Sigmoid colon (tissue), 7 donors: ENCODE data around the gene LTB4R. TPM values are rescaled to one million over a fixed set of nuclear protein-coding genes. Genes with fewer than 3 reads are reported as not detected.

ENCODE experiments used
- DNase-seq: peaks from one replicate; pipeline ENCODE4 v3.0.0-alpha.2; 2019
- H3K27ac ChIP-seq, 4 donors: fragments of 200-600 bp; sonication (generic); one replicate each; pipeline ENCODE4 v1.5.1; 2016 to 2019; ENCODE audit warnings: mild to moderate bottlenecking in 1 of 4
- H3K27me3 ChIP-seq, 3 donors: fragments of 200-600 bp; sonication (generic); one replicate each; pipeline ENCODE4 v1.5.1; 2019; ENCODE audit warnings: mild to moderate bottlenecking in 1 of 3
- H3K36me3 ChIP-seq, 4 donors: fragments of 200-600 bp; sonication (generic); one replicate each; pipeline ENCODE4 v1.5.1; 2016 to 2019
- H3K4me1 ChIP-seq, 4 donors: fragments of 200-600 bp; sonication (generic); one replicate each; pipeline ENCODE4 v1.5.1; 2017 to 2019
- H3K4me3 ChIP-seq, 4 donors: fragments of 200-600 bp; sonication (generic); one replicate each; pipeline ENCODE4 v1.5.1; 2017 to 2019; ENCODE audit warnings: mild to moderate bottlenecking in 2 of 4, moderate library complexity in 1 of 4
- H3K9me3 ChIP-seq, 4 donors: fragments of 200-600 bp in 3 of 4; sonication (generic) in 3 of 4; one replicate each; pipeline versions ENCODE4 v1.5.1 to v1.6.1; 2013 to 2019
- CTCF ChIP-seq, 4 experiments: fragments of 450-650 bp in 3 of 4; fragments of 200-600 bp in 1 of 4; IDR thresholded peaks; one replicate each; pipeline ENCODE4 v1.5.1; 2016 to 2019; ENCODE audit warnings: antibody characterized with exemption in 4 of 4, mild to moderate bottlenecking in 3 of 4, moderate library complexity in 2 of 4
- EP300 ChIP-seq, 4 donors: sonication (generic); formaldehyde crosslinking; IDR thresholded peaks; one replicate each; pipeline ENCODE4 v1.6.1; 2017; ENCODE audit warnings: antibody characterized with exemption in 4 of 4
- POLR2A ChIP-seq, 2 donors: fragments of 450-650 bp; IDR thresholded peaks; one replicate each; pipeline ENCODE4 v1.6.1; 2016; ENCODE audit warnings: antibody characterized with exemption in 2 of 2, mild to moderate bottlenecking in 2 of 2, moderate library complexity in 2 of 2
- POLR2AphosphoS5 ChIP-seq, 4 donors: sonication (generic); formaldehyde crosslinking; IDR thresholded peaks; one replicate each; pipeline ENCODE4 v1.6.1; 2017; ENCODE audit warnings: antibody characterized with exemption in 4 of 4
- WGBS, 2 donors: extraction: QIAGEN DNeasy Blood & Tissue Kit; methylation state at CpG; one replicate each; pipeline ENCODE4 v1.1.7; 2013; 5-methylcytosine and 5-hydroxymethylcytosine counted together
- intact Hi-C: fragments of 100-400 bp; cut with DNase I; formaldehyde crosslinking; loops from one replicate; pipeline ENCODE4 v1.15.1; 2023
- polyA plus RNA-seq, 3 donors: library from polyadenylated mRNA; stranded (reverse); fragments of 200-250 nt; gene quantifications; one replicate each; pipeline ENCODE4 v1.2.3, GENCODE V29; 2013
- total RNA-seq, 4 donors: library from RNA; depleted of rRNA; stranded (reverse); fragments of >200 nt; gene quantifications; one replicate each; pipeline ENCODE4 v1.1.0, GENCODE V29; 2016
- donor health status: healthy with polysubstance abuse.
- donor health status: Bipolar disorder and iron deficiency.
- donor health status: healthy.

LTB4R gene
- total and polyA plus RNA-seq, 7 donors: 0.60 to 9.8 (median 2.1) TPM

GRCh38 chr14:24360281-24360680 lies 49.0 kb downstream of the LTB4R start:
- intact Hi-C loops: no loop called here
- Histone ChIP-seq H3K4me3 (no peak overlapping the region), H3K27me3 (no peaks in the 10 kb centered on the region), H3K36me3 (no peaks in the 10 kb centered on the region), H3K4me1 (peaks cover 0 to 6% (median 5%) of the 10 kb centered on the region in 4 donors), H3K27ac (no peak overlapping the region), H3K9me3 (no peaks in the 10 kb centered on the region)
- TF ChIP-seq POLR2A (IDR thresholded peaks at IDR 0.05) (no peak), EP300 (IDR thresholded peaks at IDR 0.05) (no peak), POLR2AphosphoS5 (IDR thresholded peaks at IDR 0.05) (no peak), CTCF (IDR thresholded peaks at IDR 0.05) (no peak)
- DNase-seq: no peak
- WGBS, 2 donors: 92 to 94% methylated on average over 3 of the region's 3 CpGs

- intact Hi-C loops: no loop called here
- no peak for DNase-seq
- Histone ChIP-seq H3K27ac (no peak overlapping the region), H3K4me3 (no peak overlapping the region), H3K27me3 (no peaks in the 10 kb centered on the region), H3K36me3 (no peaks in the 10 kb centered on the region), H3K9me3 (no peaks in the 10 kb centered on the region), H3K4me1 (peaks cover 0 to 16% (median 15%) of the 10 kb centered on the region in 4 donors)
- TF ChIP-seq CTCF (IDR thresholded peaks at IDR 0.05) (no peak), EP300 (IDR thresholded peaks at IDR 0.05) (no peak), POLR2AphosphoS5 (IDR thresholded peaks at IDR 0.05) (no peak), POLR2A (IDR thresholded peaks at IDR 0.05) (no peak)
- 84 to 93% methylated on average over 2 of the region's 2 CpGs for WGBS, 2 donors
These were observed 50.0 kb downstream of the LTB4R start for GRCh38 chr14:24361326-24361725.

- H3K9me3 ChIP-seq: no peaks in the 10 kb centered on the region
- H3K4me1 ChIP-seq: peaks cover 0 to 18% (median 17%) of the 10 kb centered on the region in 4 donors
- no peak overlapping the region for H3K27ac ChIP-seq
- no peaks in the 10 kb centered on the region for H3K36me3 ChIP-seq
- TF ChIP-seq EP300 (IDR thresholded peaks at IDR 0.05): no peak
- TF ChIP-seq CTCF (IDR thresholded peaks at IDR 0.05): no peak
- TF ChIP-seq POLR2A (IDR thresholded peaks at IDR 0.05): no peak
- no peak for TF ChIP-seq POLR2AphosphoS5 (IDR thresholded peaks at IDR 0.05)
- H3K4me3 ChIP-seq: no peak overlapping the region
- 44 to 65% methylated on average over 2 of the region's 2 CpGs for WGBS, 2 donors
- DNase-seq: no peak
- intact Hi-C loops: no loop called here
- H3K27me3 ChIP-seq: no peaks in the 10 kb centered on the region
These were observed 51.1 kb downstream of the LTB4R start for GRCh38 chr14:24362241-24362960.

GRCh38 chr14:24363401-24363800 lies 52.1 kb downstream of the LTB4R start:
- Histone ChIP-seq H3K4me1 (peaks cover 0 to 22% (median 20%) of the 10 kb centered on the region in 4 donors), H3K27ac (no peak overlapping the region), H3K27me3 (no peaks in the 10 kb centered on the region), H3K4me3 (no peak overlapping the region), H3K36me3 (no peaks in the 10 kb centered on the region), H3K9me3 (no peaks in the 10 kb centered on the region)
- DNase-seq: no peak
- TF ChIP-seq EP300 (IDR thresholded peaks at IDR 0.05) (no peak), CTCF (IDR thresholded peaks at IDR 0.05) (no peak), POLR2AphosphoS5 (IDR thresholded peaks at IDR 0.05) (no peak), POLR2A (IDR thresholded peaks at IDR 0.05) (no peak)
- 92 to 93% methylated on average over 5 of the region's 5 CpGs for WGBS, 2 donors
- intact Hi-C loops: no loop called here
